ENCODE measurements around the gene PAX7.

- TF ChIP-seq REST (IDR thresholded peaks at IDR 0.05; ENCODE audit: unreplicated experiment) (no peak), CTCF (conservative IDR thresholded peaks at IDR 0.05; ENCODE audit: low read depth in 2 of 2) (no peak), POLR2AphosphoS5 (IDR thresholded peaks at IDR 0.05; ENCODE audit: low read depth) (no peak), EZH2 (IDR thresholded peaks at IDR 0.05; ENCODE audit: low read depth, unreplicated experiment) (no peak), JUNB (IDR thresholded peaks at IDR 0.05; ENCODE audit: unreplicated experiment) (no peak), CREB1 (CRISPR knock-in tag; IDR thresholded peaks at IDR 0.05; ENCODE audit: low read depth) (no peak), EZH2phosphoT487 (IDR thresholded peaks at IDR 0.05; ENCODE audit: unreplicated experiment) (no peak), ZNF114 (CRISPR knock-in tag; IDR thresholded peaks at IDR 0.05) (no peak), ZNF462 (CRISPR knock-in tag; IDR thresholded peaks at IDR 0.05) (no peak), NANOG (IDR thresholded peaks at IDR 0.05; ENCODE audit: borderline replicate concordance) (no peak), ZNF331 (CRISPR knock-in tag; IDR thresholded peaks at IDR 0.05; ENCODE audit: low read depth) (no peak), ETS1 (IDR thresholded peaks at IDR 0.05) (no peak)
These were observed 35.8 kb downstream of the PAX7 start for GRCh38 chr1:18666317-18666920.
